K562 (cell line): ENCODE data around the gene MGRN1. TPM values are rescaled to one million over a fixed set of nuclear protein-coding genes. Genes with fewer than 3 reads are reported as not detected.
A peak's percentile ranks its signal among the peaks of the same experiment; 100 is the strongest.

Source experiments
- ATAC-seq: fragments of 200-7000 bp; cut with Tn5 transposase; 3 replicates; pipeline ENCODE4 v1.9.1; 2020; ENCODE audit warnings: moderate library complexity
- BruUV-seq: library from RNA; stranded (reverse); fragments of 400-500 nt; replicated peaks from 2 replicates; lab custom pipeline; 2021; lab: Mats Ljungman, UMichigan
- CTCF ChIA-PET: fragments of 300-600 bp; formaldehyde crosslinking; extraction: SDS; loops from one replicate; lab custom pipeline; 2021; ENCODE audit warnings: low intra/inter-chr PET ratio; lab: Yijun Ruan, JAX
- POLR2A ChIA-PET: fragments of 300-600, 350-650 bp; sonication (Branson Sonifier 250); formaldehyde crosslinking; extraction: SDS; loops from one replicate; lab custom pipeline; 2021; ENCODE audit warnings: antibody characterized with exemption, inconsistent platforms; lab: Yijun Ruan, JAX
- DNase-seq, 4 experiments: peaks; one replicate each; pipeline versions ENCODE4 v3.0.0 to v3.0.0-alpha.2; 2011 to 2018; ENCODE audit warnings: low spot score in 3 of 4, mixed read lengths in 3 of 4; ENCODE audit errors: extremely low read depth in 1 of 4
- FAIRE-seq: peaks from 2 replicates; lab custom pipeline; 2011; peaks lifted over from hg19 to GRCh38; lab: Jason Lieb, UNC
- H2AFZ ChIP-seq: 2 replicates; pipeline ENCODE4 v1.6.0; 2011; ENCODE audit warnings: low read depth, low read length, control low read depth, inconsistent platforms
- H3K27ac ChIP-seq: fragments of 200-600 bp; 3 replicates; pipeline ENCODE4 v1.8.0; 2011; ENCODE audit warnings: low read depth, mild to moderate bottlenecking, control low read depth, inconsistent platforms, low read length, moderate library complexity, mixed read lengths; ENCODE audit errors: extremely low read depth
- H3K27me3 ChIP-seq, 2 experiments: fragments of 300-600 bp in 1 of 2; 2 replicates in 1 of 2; 3 replicates in 1 of 2; pipeline versions ENCODE4 v1.6.0 to v1.8.0; 2011; ENCODE audit warnings: inconsistent platforms in 2 of 2, low read length in 2 of 2, mild to moderate bottlenecking in 1 of 2, mixed read lengths in 1 of 2, moderate library complexity in 1 of 2; ENCODE audit not compliant: control insufficient read depth in 2 of 2, insufficient read depth in 2 of 2
- H3K36me3 ChIP-seq: fragments of 300-600 bp; 3 replicates; pipeline ENCODE4 v1.8.0; 2011; ENCODE audit warnings: mild to moderate bottlenecking, low read length, inconsistent platforms; ENCODE audit not compliant: control insufficient read depth, insufficient read depth
- H3K4me1 ChIP-seq, 2 experiments: fragments of 200-600 bp in 1 of 2; replicated peaks in 1 of 2; 2 replicates in 1 of 2; 3 replicates in 1 of 2; pipeline versions ENCODE4 v1.5.1 to v1.8.0; 2011; ENCODE audit warnings: inconsistent platforms in 2 of 2, low read length in 2 of 2, mild to moderate bottlenecking in 1 of 2, mixed read lengths in 1 of 2, moderate library complexity in 1 of 2; ENCODE audit not compliant: control insufficient read depth in 2 of 2, insufficient read depth in 2 of 2
- H3K4me2 ChIP-seq: 2 replicates; pipeline ENCODE4 v1.6.1; 2011; ENCODE audit warnings: low read length, control low read depth, inconsistent platforms, mixed read lengths; ENCODE audit not compliant: insufficient read depth
- H3K4me3 ChIP-seq: fragments of 200-600 bp; sonication (generic), shearing (Covaris generic); 2 replicates; pipeline ENCODE4 v1.5.1; 2016; ENCODE audit warnings: control low read depth, inconsistent platforms
- H3K79me2 ChIP-seq: fragments of 200-600 bp; 3 replicates; pipeline ENCODE4 v1.8.0; 2011; ENCODE audit warnings: low read length, inconsistent platforms; ENCODE audit not compliant: control insufficient read depth, insufficient read depth
- H3K9ac ChIP-seq, 2 experiments: 2 replicates each; pipeline versions ENCODE4 v1.6.0 to v1.6.1; 2011; ENCODE audit warnings: low read depth in 2 of 2, low read length in 2 of 2, control low read depth in 1 of 2, inconsistent platforms in 1 of 2, mild to moderate bottlenecking in 1 of 2, mixed read lengths in 1 of 2; ENCODE audit not compliant: insufficient read depth in 1 of 2
- H3K9me1 ChIP-seq: one replicate; pipeline ENCODE4 v1.6.0; 2011; ENCODE audit warnings: inconsistent platforms, mild to moderate bottlenecking, low read length, moderate library complexity; ENCODE audit not compliant: control insufficient read depth, insufficient read depth
- H3K9me3 ChIP-seq: replicated peaks from 2 replicates; pipeline ENCODE4 v1.5.1; 2011; ENCODE audit warnings: low read depth, low read length, inconsistent platforms; ENCODE audit not compliant: control insufficient read depth, insufficient read depth
- H4K20me1 ChIP-seq: replicated peaks from 2 replicates; pipeline ENCODE4 v1.6.1; 2011; ENCODE audit warnings: low read length, inconsistent platforms, mixed read lengths; ENCODE audit not compliant: control insufficient read depth, insufficient read depth
- DIDO1 ChIP-seq: fragments of 450-650 bp; IDR thresholded peaks from 2 replicates; pipeline ENCODE4 v1.6.1; 2016; ENCODE audit warnings: low read depth, missing biosample characterization, missing genetic modification characterization
- DMBX1 ChIP-seq: fragments of 250-450 bp; sonication (Bioruptor Pico); IDR thresholded peaks from 2 replicates; pipeline ENCODE4 v1.8.0; 2022; ENCODE audit warnings: inconsistent platforms, mild to moderate bottlenecking, moderate library complexity, borderline replicate concordance
- ETV6 ChIP-seq, 3 experiments: fragments of 150-350 bp in 1 of 3; sonication (generic) in 1 of 3; formaldehyde crosslinking in 1 of 3; IDR thresholded peaks; 2 replicates each; pipeline versions ENCODE4 v1.6.1 to v1.8.0; 2014 to 2022; ENCODE audit warnings: borderline replicate concordance in 2 of 3, low read depth in 2 of 3, antibody characterized with exemption in 1 of 3, low read length in 1 of 3, mild to moderate bottlenecking in 1 of 3, missing genetic modification reagents in 1 of 3
- HLTF ChIP-seq: fragments of 450-650 bp; IDR thresholded peaks from 2 replicates; pipeline ENCODE4 v1.6.1; 2016
- HMGN3 ChIP-seq: IDR thresholded peaks from 2 replicates; pipeline ENCODE4 v1.6.1; 2011; ENCODE audit warnings: borderline replicate concordance, low read depth, mild to moderate bottlenecking, mixed read lengths, low read length; ENCODE audit not compliant: insufficient read length; ENCODE audit errors: extremely low read depth
- KLF16 ChIP-seq: IDR thresholded peaks from 2 replicates; pipeline ENCODE4 v1.6.1; 2016; ENCODE audit warnings: antibody characterized with exemption
- MBD2 ChIP-seq: sonication (generic); IDR thresholded peaks from 2 replicates; pipeline ENCODE4 v1.6.1; 2016; ENCODE audit warnings: low read depth, borderline replicate concordance
- NFE2 ChIP-seq: IDR thresholded peaks from 2 replicates; pipeline ENCODE4 v1.6.1; 2014; ENCODE audit warnings: antibody characterized with exemption, low read depth
- NR1H2 ChIP-seq: sonication (generic); formaldehyde crosslinking; IDR thresholded peaks from 2 replicates; pipeline ENCODE4 v1.4.0; 2020; ENCODE audit warnings: mild to moderate bottlenecking, missing genetic modification reagents
- NUFIP1 ChIP-seq: fragments of 450-650 bp; IDR thresholded peaks from 2 replicates; pipeline ENCODE4 v1.6.1; 2018; ENCODE audit not compliant: partially characterized antibody
- PYGO2 ChIP-seq: fragments of 450-650 bp; IDR thresholded peaks from 2 replicates; pipeline ENCODE4 v1.6.1; 2016; ENCODE audit warnings: mild to moderate bottlenecking, missing genetic modification characterization, moderate library complexity, missing compliant biosample characterization
- SAP30 ChIP-seq: fragments of 200-600 bp; sonication (generic); IDR thresholded peaks from 2 replicates; pipeline ENCODE4 v1.6.1; 2012; ENCODE audit warnings: borderline replicate concordance, low read depth, mild to moderate bottlenecking, moderate library complexity, low read length, control low read depth, inconsistent platforms; ENCODE audit not compliant: insufficient read depth, poor library complexity, severe bottlenecking
- TAF7 ChIP-seq: fragments of 450-650 bp; IDR thresholded peaks from 2 replicates; pipeline ENCODE4 v1.6.1; 2016; ENCODE audit warnings: missing genetic modification characterization, missing compliant biosample characterization
- ZKSCAN1 ChIP-seq: fragments of 150-350 bp; IDR thresholded peaks from 2 replicates; pipeline ENCODE4 v1.6.1; 2016; ENCODE audit warnings: low read depth, low read length
- ZNF232 ChIP-seq: sonication (generic); formaldehyde crosslinking; IDR thresholded peaks from 2 replicates; pipeline ENCODE4 v1.8.0; 2022; ENCODE audit warnings: mild to moderate bottlenecking, missing genetic modification reagents
- ZNF239 ChIP-seq: fragments of 250-450 bp; sonication (Bioruptor Pico); IDR thresholded peaks from 2 replicates; pipeline ENCODE4 v1.4.0; 2020; ENCODE audit warnings: mild to moderate bottlenecking
- ZNF57 ChIP-seq: fragments of 450-650 bp; formaldehyde crosslinking; IDR thresholded peaks from 2 replicates; pipeline ENCODE4 v1.4.0; 2020; ENCODE audit warnings: mild to moderate bottlenecking, moderate library complexity
- ZNF668 ChIP-seq: fragments of 250-450 bp; sonication (Bioruptor Pico); IDR thresholded peaks from 2 replicates; pipeline ENCODE4 v1.8.0; 2022; ENCODE audit warnings: mild to moderate bottlenecking, inconsistent platforms
- WGBS: fragments of 100-300 bp; shearing (Covaris generic); methylation state at CpG from one replicate; pipeline ENCODE4 v1.1.6; 2016; ENCODE audit warnings: low coverage, mixed read lengths; ENCODE audit not compliant: insufficient coverage; ENCODE audit errors: missing lambda C conversion rate; 5-methylcytosine and 5-hydroxymethylcytosine counted together
- in situ Hi-C: fragments of 300-500 bp; cut with MboI; formaldehyde crosslinking; loops from 4 replicates; pipeline ENCODE4 v1.15.0; 2018; ENCODE audit warnings: inconsistent platforms, mixed read lengths
- intact Hi-C: fragments of 100-400 bp; cut with micrococcal nuclease; formaldehyde crosslinking; loops from 2 replicates; pipeline ENCODE4 v1.14.2; 2022
- polyA plus RNA-seq, 8 experiments: library from polyadenylated mRNA; depleted of rRNA in 4 of 8; stranded (reverse) in 5 of 8; unstranded in 3 of 8; fragments of >200 nt; fragmentation: Nextera tagmentation in 2 of 8; fragmentation: Illumina TruSeq in 1 of 8; extraction: Ambion mirVana in 2 of 8; extraction: Trizol in 1 of 8; gene quantifications; 2 replicates each; pipeline versions ENCODE4 v1.2.1 to v1.2.3, GENCODE V29; 2011 to 2014; ENCODE audit warnings: inconsistent platforms in 1 of 8, missing spikeins in 1 of 8
- total RNA-seq, 7 experiments: library from RNA; depleted of rRNA in 6 of 7; stranded (reverse); fragments of >200 nt in 6 of 7; fragmentation: Illumina TruSeq in 2 of 7; extraction: Trizol in 2 of 7; gene quantifications; 2 replicates each; pipeline versions ENCODE4 v1.2.1 to v1.2.3, GENCODE V29; 2011 to 2021; ENCODE audit warnings: low replicate concordance in 1 of 7

Gene MGRN1
- total and polyA plus RNA-seq, 9 of the 15 experiments (the other 6 are each of a cell fraction or from before 2014, with no cell fraction given): 0.15 to 37.9 (median 6.0) TPM

DNA sequence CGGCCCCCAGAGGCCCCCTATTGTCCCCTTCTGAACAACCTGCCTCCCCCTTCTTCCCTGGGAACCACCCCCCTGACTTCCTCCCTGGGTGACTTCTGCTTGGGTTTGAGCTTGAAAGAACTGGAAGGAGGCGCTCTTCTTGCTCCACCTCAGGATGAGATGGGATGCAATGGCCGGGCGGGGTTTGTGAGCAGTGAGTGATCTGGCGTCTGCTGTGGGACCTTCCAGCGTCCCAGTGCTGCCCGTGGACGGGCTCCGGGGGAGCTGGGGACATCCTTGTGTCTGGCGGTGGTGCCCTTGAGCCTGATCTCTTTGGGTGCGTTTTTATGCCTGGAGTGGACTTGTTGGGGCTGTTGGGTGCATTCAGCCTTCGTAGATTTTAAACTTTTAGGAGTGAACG, 11.6 kb downstream of the MGRN1 start (continued):
- TF ChIP-seq ZNF232 (CRISPR knock-in tag) (no peak), SAP30 (no peak), ZNF239 (CRISPR knock-in tag) (no peak), MBD2 (no peak), TAF7 (no peak)
- TF ChIP-seq, all 486 proteins: peak for 0

DNA sequence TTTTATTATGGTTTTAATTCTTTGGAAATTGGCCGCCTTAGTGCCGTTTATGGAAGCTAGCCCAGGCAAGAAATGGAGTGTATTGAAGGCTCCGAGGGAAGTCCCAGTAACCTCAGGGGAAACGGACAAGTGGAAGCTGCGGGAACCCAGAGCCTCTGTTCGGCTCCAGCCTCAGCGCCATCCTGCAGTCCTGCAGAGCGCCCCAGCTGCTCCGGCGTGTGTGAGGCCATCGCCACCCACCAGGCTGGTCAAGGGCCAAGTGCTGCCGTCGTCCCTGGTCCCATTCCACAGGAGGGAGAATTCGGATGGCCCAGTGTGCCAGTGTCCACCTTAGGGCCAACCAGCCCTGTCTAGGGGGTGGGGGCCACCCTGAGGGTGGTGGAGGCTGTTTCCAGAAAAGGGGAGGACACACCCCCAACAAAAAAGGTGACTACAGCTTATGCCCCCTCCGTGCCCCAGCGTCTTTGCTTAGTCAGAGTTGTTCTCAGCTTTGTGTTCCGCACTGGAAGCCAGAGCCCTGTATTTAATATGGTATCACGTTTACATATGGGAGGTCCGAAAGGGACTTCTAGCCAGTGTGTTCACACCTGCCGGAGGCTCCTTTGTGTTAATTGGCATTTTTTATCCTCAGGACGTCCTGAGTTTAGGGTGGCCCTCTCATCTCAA, 13.0 kb downstream of the MGRN1 start:
- H3K36me3 ChIP-seq: peaks cover 19% of the 10 kb centered on the region; the same call in 1 of the 3 replicates
- WGBS: 87% methylated on average over 18 of the region's 21 CpGs
- H3K9me3 ChIP-seq: no peaks in the 10 kb centered on the region
- TF ChIP-seq DMBX1 (CRISPR knock-in tag): no peak
- no peak for TF ChIP-seq ZNF668 (CRISPR knock-in tag)
- no peak for TF ChIP-seq PYGO2
- TF ChIP-seq KLF16: no peak
- TF ChIP-seq ZNF57 (CRISPR knock-in tag): no peak
- TF ChIP-seq NUFIP1: no peak
- no peak for TF ChIP-seq HMGN3
- no peak for TF ChIP-seq ETV6 (IDR thresholded peaks at IDR 0.05; ENCODE audit: borderline replicate concordance in 1 of 2, low read depth in 2 of 2, low read length in 1 of 2)
- no peak for TF ChIP-seq ETV6 (CRISPR knock-in tag; IDR thresholded peaks at IDR 0.05; ENCODE audit: borderline replicate concordance)
- no peak for TF ChIP-seq HLTF
- no peak for TF ChIP-seq NR1H2 (CRISPR knock-in tag)
- no peak for TF ChIP-seq NFE2
- no peak for TF ChIP-seq ZKSCAN1
- TF ChIP-seq DIDO1 (tag): no peak
- no peak overlapping the region for H2AFZ ChIP-seq
- ChIA-PET POLR2A (interaction anchor here (0.6 to 1.2 kb wide), 4 partner anchors 11 to 208 kb away, joined by 3 to 4 read pairs (median 3); no protein-coding TSS in a partner anchor), CTCF (no interaction called here)
- H3K27ac ChIP-seq: no peak overlapping the region
- no peak overlapping the region for H3K4me3 ChIP-seq
- DNase-seq (no peak), ATAC-seq (no peak), FAIRE-seq (no peak)
- no peaks in the 10 kb centered on the region for H3K27me3 ChIP-seq
- H4K20me1 ChIP-seq: peaks cover 4% of the 10 kb centered on the region; the same call in 1 of the 2 replicates
- no peak overlapping the region for H3K4me2 ChIP-seq
- in situ Hi-C loops (no loop called here), intact Hi-C loops (no loop called here)
- H3K9me1 ChIP-seq: peaks cover 3% of the 10 kb centered on the region
- peaks cover 32% of the 10 kb centered on the region for H3K79me2 ChIP-seq
- peaks cover 0 to 31% of the 10 kb centered on the region in 2 experiments; a peak in 1 of 5 replicates for H3K4me1 ChIP-seq
- H3K9ac ChIP-seq: no peak overlapping the region
- TSS peak; percentile 31 for BruUV-seq
